Adrenal gland (tissue), 5 donors: ENCODE results near the gene CPNE8.

Experiments
- POLR2A ChIP-seq, 2 donors: fragments of 450-650 bp; IDR thresholded peaks; one replicate each; pipeline ENCODE4 v1.6.1; 2017; ENCODE audit warnings: antibody characterized with exemption in 2 of 2, mild to moderate bottlenecking in 2 of 2, moderate library complexity in 1 of 2
- TF ChIP-seq, protein P1 (sequence below), 6 experiments: fragments of 450-650 bp in 4 of 6; fragments of 200-600 bp in 2 of 6; sonication (generic) in 1 of 6; IDR thresholded peaks; 1 replicate in 5 of 6; 2 replicates in 1 of 6; pipeline versions ENCODE4 v1.5.1 to v1.8.0; 2016 to 2021; ENCODE audit warnings: antibody characterized with exemption in 6 of 6, mild to moderate bottlenecking in 2 of 6, moderate library complexity in 1 of 6
- donor health status: DM: no; HTN: no; CAD: no.

GRCh38 chr12:38690646-38691045 is 214.7 kb downstream of the CPNE8 start:
- TF ChIP-seq, protein P1, sequence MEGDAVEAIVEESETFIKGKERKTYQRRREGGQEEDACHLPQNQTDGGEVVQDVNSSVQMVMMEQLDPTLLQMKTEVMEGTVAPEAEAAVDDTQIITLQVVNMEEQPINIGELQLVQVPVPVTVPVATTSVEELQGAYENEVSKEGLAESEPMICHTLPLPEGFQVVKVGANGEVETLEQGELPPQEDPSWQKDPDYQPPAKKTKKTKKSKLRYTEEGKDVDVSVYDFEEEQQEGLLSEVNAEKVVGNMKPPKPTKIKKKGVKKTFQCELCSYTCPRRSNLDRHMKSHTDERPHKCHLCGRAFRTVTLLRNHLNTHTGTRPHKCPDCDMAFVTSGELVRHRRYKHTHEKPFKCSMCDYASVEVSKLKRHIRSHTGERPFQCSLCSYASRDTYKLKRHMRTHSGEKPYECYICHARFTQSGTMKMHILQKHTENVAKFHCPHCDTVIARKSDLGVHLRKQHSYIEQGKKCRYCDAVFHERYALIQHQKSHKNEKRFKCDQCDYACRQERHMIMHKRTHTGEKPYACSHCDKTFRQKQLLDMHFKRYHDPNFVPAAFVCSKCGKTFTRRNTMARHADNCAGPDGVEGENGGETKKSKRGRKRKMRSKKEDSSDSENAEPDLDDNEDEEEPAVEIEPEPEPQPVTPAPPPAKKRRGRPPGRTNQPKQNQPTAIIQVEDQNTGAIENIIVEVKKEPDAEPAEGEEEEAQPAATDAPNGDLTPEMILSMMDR (IDR thresholded peaks at IDR 0.05) = no peak
- no peak for TF ChIP-seq POLR2A (IDR thresholded peaks at IDR 0.05)
